AG04450 (cell line): Measurements from ENCODE around the gene C1orf105. TPM values are rescaled to one million over a fixed set of nuclear protein-coding genes. Genes with fewer than 3 reads are reported as not detected.

Experiments used
- CTCF ChIA-PET: fragments of 300-600, 350-600 bp; formaldehyde crosslinking; extraction: SDS; loops from one replicate; lab custom pipeline; 2022; ENCODE audit warnings: antibody characterized with exemption, inconsistent platforms; lab: Charles Lee
- POLR2A ChIA-PET: fragments of 350-600 bp; formaldehyde crosslinking; extraction: SDS; loops from one replicate; lab custom pipeline; 2021; ENCODE audit warnings: antibody characterized with exemption, inconsistent platforms; lab: Yijun Ruan, JAX
- DNase-seq: peaks from one replicate; pipeline ENCODE4 v3.0.0-alpha.2; 2011; ENCODE audit warnings: low read depth, low spot score
- H3K27ac ChIP-seq: one replicate; pipeline ENCODE4 v1.5.1; 2012; ENCODE audit warnings: low read depth, low read length, control low read depth
- H3K27me3 ChIP-seq: one replicate; pipeline ENCODE4 v1.6.0; 2012; ENCODE audit warnings: low read length; ENCODE audit not compliant: control insufficient read depth, insufficient read depth
- H3K4me3 ChIP-seq: 2 replicates; pipeline ENCODE4 v1.5.1; 2011; ENCODE audit warnings: mild to moderate bottlenecking, low read depth, low read length, control low read depth
- H3K9me3 ChIP-seq: 2 replicates; pipeline ENCODE4 v1.5.1; 2012; ENCODE audit warnings: low read length; ENCODE audit not compliant: control insufficient read depth, insufficient read depth
- polyA plus RNA-seq: library from polyadenylated mRNA; depleted of rRNA; stranded (reverse); fragments of >200 nt; gene quantifications from 2 replicates; pipeline ENCODE4 v1.2.3, GENCODE V29; 2011
- TF ChIP-seq, protein P1 (sequence below): IDR thresholded peaks from 2 replicates; pipeline ENCODE4 v1.5.1; 2011; ENCODE audit warnings: low read depth, low read length, control low read depth, inconsistent platforms

The C1orf105 gene
- polyA plus RNA-seq, 1 experiment: not detected

DNA sequence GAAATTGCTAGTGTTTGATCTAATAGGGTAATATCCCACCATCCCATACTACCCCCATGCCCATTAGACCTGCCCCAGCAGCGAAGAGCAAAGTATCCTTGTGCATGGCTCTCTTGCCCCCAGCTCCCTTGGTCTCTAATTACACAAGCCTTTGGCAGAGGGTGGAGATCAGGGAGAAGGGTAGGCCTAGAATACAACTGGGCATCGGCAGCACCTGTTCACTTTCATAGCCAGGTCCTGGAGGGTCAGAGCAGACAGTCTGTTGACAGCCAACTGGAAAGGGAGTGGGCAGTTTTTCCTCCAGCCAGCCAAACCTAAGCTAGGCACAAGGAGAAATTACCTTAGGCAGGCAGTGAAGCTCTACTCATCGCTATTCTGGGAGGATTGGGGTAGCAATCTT, 26.1 kb downstream of the C1orf105 start:
- CTCF ChIA-PET: interaction anchor here (1.4 to 1.5 kb wide), 2 partner anchors 273 to 444 kb away, joined by 13 to 14 read pairs; no protein-coding TSS in a partner anchor
- POLR2A ChIA-PET: no interaction called here

DNA sequence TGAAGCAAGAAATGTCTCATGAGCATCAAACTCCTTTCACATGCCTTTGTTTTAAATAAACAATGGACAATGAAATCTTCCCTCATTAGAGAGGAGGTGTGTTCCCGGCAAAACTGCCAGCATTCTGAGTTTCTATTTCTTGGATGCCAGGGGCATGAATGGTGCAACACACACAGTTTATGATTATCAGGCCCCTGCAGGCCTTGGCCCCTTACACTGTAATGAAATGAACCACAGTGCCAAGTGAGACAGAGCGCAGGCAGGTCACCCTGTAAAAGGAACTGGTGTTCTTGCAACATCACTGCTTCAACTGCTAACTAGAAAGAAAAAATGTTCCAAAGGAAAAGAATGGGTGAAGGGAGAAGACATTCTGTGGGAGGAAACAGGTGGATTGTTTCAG, 27.2 kb downstream of the C1orf105 start:
- DNase-seq: no peak
- ChIA-PET POLR2A (no interaction called here), CTCF (interaction anchor here (4.4 to 5.0 kb wide), 2 partner anchors 272 to 445 kb away, joined by 26 to 66 read pairs; no protein-coding TSS in a partner anchor)
- no peak overlapping the region for H3K4me3 ChIP-seq
- H3K27ac ChIP-seq: no peak overlapping the region
- peaks cover 3% of the 10 kb centered on the region; the same call in 1 of the 2 replicates for H3K9me3 ChIP-seq
- TF ChIP-seq, protein P1, sequence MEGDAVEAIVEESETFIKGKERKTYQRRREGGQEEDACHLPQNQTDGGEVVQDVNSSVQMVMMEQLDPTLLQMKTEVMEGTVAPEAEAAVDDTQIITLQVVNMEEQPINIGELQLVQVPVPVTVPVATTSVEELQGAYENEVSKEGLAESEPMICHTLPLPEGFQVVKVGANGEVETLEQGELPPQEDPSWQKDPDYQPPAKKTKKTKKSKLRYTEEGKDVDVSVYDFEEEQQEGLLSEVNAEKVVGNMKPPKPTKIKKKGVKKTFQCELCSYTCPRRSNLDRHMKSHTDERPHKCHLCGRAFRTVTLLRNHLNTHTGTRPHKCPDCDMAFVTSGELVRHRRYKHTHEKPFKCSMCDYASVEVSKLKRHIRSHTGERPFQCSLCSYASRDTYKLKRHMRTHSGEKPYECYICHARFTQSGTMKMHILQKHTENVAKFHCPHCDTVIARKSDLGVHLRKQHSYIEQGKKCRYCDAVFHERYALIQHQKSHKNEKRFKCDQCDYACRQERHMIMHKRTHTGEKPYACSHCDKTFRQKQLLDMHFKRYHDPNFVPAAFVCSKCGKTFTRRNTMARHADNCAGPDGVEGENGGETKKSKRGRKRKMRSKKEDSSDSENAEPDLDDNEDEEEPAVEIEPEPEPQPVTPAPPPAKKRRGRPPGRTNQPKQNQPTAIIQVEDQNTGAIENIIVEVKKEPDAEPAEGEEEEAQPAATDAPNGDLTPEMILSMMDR: no peak
- H3K27me3 ChIP-seq: peaks cover 2% of the 10 kb centered on the region

More for the DNA sequence above, 26.1 kb downstream of the C1orf105 start:
- TF ChIP-seq, protein P1: no peak
- Histone ChIP-seq H3K27ac (no peak overlapping the region), H3K9me3 (peaks cover 3% of the 10 kb centered on the region; the same call in 1 of the 2 replicates), H3K4me3 (no peak overlapping the region), H3K27me3 (peaks cover 2% of the 10 kb centered on the region)
- no peak for DNase-seq

DNA sequence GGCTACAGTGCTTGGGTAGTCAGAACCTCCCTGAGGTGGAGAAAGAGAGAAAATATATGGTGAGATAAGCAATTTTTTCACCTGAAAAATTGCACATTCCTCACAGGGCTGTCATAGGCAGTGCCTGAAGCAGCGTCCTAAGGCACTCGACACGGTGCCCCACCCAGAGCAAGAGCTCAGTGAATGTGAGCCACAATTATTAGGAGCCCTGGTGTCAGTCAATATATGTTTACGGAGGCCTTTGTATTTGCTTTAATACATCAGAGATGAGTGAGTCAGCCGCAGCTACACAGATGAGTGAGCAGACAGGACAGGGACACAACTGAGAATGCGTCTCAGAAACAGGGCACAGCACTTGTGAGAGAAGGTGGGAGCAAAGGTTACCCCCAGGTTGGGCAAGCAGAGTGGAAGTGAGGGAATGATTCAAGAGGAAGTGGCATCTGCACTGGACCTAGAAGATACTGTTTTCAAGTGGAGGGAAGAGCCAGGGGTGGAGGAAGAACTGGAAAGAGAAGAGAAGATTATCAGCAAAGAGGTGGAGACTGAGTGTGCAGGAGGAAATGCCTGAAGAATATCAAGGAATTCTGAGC, 28.6 kb downstream of the C1orf105 start:
- Histone ChIP-seq H3K27me3 (peaks cover 2% of the 10 kb centered on the region), H3K27ac (no peak overlapping the region), H3K4me3 (no peak overlapping the region), H3K9me3 (no peaks in the 10 kb centered on the region)
- no peak for DNase-seq
- POLR2A ChIA-PET: no interaction called here
- TF ChIP-seq, protein P1: no peak
- CTCF ChIA-PET: interaction anchor here (0.7 to 5.0 kb wide), 5 partner anchors 9 to 683 kb away, joined by 3 to 66 read pairs (median 6); no protein-coding TSS in a partner anchor

DNA sequence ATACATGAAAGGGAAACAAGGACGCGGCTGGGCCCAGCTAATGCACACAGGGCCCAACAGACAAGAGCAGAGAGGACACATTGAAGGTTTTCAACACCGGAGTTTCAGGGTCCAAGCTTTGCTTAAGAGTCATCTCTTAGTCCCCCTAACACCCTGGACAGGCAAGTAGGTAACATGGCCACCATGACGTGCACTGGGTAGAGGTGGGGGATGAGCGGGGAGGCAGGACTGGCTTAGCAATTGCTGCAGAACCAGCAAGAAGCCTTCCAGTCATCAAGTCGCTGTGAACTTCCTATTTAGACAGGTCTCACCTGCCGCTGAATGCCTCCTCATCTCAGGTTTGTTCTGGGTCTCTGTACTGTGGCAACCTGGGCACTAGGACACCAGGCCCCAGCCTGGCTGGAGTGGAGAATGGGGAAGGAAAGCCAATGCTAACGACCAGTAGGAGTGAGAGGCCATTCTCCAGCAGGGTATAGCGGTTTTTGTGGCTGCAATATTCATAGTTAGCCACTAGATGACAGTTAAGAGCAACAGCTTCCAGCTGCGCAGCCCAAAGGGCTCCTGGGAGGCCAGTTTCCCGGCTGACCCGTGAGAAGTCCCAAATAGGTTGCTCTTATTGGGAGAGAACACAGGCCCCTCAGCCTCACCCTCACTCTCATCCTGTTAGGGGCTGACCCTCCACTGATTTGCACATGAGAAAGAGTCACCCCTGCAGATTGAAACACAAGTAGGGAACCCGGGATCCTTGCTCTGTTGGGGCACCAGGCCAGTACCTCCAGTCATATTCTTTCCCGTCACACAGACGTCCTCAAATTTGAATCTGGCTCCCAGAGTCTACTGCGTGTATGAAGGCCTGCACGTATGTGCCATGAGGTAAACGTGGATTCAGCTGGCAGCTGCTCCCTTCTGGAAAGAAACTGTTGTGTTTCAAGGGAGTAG, 29.4 kb downstream of the C1orf105 start:
- no peak overlapping the region for H3K4me3 ChIP-seq
- POLR2A ChIA-PET: no interaction called here

More for the DNA sequence above, 29.4 kb downstream of the C1orf105 start:
- CTCF ChIA-PET: interaction anchor here (0.6 to 5.0 kb wide), 14 partner anchors 9 to 683 kb away, joined by 3 to 66 read pairs (median 4); no protein-coding TSS in a partner anchor
- TF ChIP-seq, protein P1: peak; percentile 92
- Histone ChIP-seq H3K27me3 (peaks cover 4% of the 10 kb centered on the region), H3K27ac (no peak overlapping the region), H3K9me3 (no peaks in the 10 kb centered on the region)
- DNase-seq: peak; percentile 4
